ENCODE results near the gene SMC1B. TPM values are rescaled to one million over a fixed set of nuclear protein-coding genes. Genes with fewer than 3 reads are reported as not detected.

The SMC1B gene
- total RNA-seq, 1 experiment from 2014 or later: not detected

- no peak for DNase-seq (ENCODE audit: low spot score)
- Histone ChIP-seq H3K27me3 (replicated peaks; ENCODE audit: insufficient read depth, low read depth, low read length, poor library complexity) (no peaks in the 10 kb centered on the region), H3K27ac (ENCODE audit: low read depth, low read length, poor library complexity, severe bottlenecking) (no peak overlapping the region), H3K9me3 (ENCODE audit: low read depth, low read length, poor library complexity, severe bottlenecking) (no peaks in the 10 kb centered on the region), H3K4me1 (ENCODE audit: insufficient read depth, low read length, poor library complexity, severe bottlenecking) (no peaks in the 10 kb centered on the region), H3K4me3 (ENCODE audit: low read depth, low read length, poor library complexity, severe bottlenecking) (no peak overlapping the region), H3K36me3 (ENCODE audit: insufficient read depth, low read length, poor library complexity, severe bottlenecking) (no peaks in the 10 kb centered on the region)
- TF ChIP-seq EZH2 (IDR thresholded peaks at IDR 0.05; ENCODE audit: borderline replicate concordance, low read depth, low read length, poor library complexity, severe bottlenecking) (no peak), CTCF (conservative IDR thresholded peaks at IDR 0.05; ENCODE audit: low read depth, low read length) (no peak)
- no TSS peak for BruUV-seq (replicated peaks)
- ChIA-PET POLR2A (ENCODE audit: low non-redundant PET) (no interaction called here), CTCF (no interaction called here)
- intact Hi-C loops (cut with micrococcal nuclease; ENCODE audit: unreplicated experiment): no loop called here
Measured at GRCh38 chr22:45407793-45408192, 5.6 kb downstream of the SMC1B start.

DNA sequence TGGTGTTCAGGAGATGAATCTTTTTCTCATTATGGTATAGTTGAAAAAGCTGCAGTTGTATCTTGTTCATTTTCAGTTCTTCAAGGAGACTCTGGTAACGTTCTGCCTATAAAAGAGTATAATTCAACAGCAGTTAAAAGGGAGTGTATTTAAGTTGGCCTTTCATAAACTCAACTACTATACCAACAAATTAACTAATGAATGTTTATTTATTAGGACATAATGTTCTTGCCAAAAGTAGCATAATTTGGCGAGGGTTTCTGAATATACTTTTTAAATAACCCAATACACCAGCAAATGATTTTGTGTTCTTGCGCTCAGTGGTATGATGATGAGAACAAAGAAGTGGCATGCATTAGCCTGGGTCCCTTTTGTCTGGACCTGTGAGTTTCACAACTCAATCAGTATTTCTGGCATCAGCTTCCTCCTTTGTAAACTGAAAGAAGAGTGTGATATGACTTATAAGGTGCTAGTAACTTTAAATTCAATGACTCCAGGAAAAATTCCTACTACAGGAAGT lies 10.9 kb downstream of the SMC1B start:
- Histone ChIP-seq H3K4me1 (ENCODE audit: insufficient read depth, low read length, poor library complexity, severe bottlenecking) (no peaks in the 10 kb centered on the region), H3K4me3 (ENCODE audit: low read depth, low read length, poor library complexity, severe bottlenecking) (no peak overlapping the region), H3K27me3 (replicated peaks; ENCODE audit: insufficient read depth, low read depth, low read length, poor library complexity) (no peaks in the 10 kb centered on the region), H3K27ac (ENCODE audit: low read depth, low read length, poor library complexity, severe bottlenecking) (no peak overlapping the region), H3K36me3 (ENCODE audit: insufficient read depth, low read length, poor library complexity, severe bottlenecking) (no peaks in the 10 kb centered on the region), H3K9me3 (ENCODE audit: low read depth, low read length, poor library complexity, severe bottlenecking) (no peaks in the 10 kb centered on the region)
- intact Hi-C loops (cut with micrococcal nuclease; ENCODE audit: unreplicated experiment): no loop called here
- BruUV-seq (replicated peaks): no TSS peak
- TF ChIP-seq EZH2 (IDR thresholded peaks at IDR 0.05; ENCODE audit: borderline replicate concordance, low read depth, low read length, poor library complexity, severe bottlenecking): no peak
- no peak for TF ChIP-seq CTCF (conservative IDR thresholded peaks at IDR 0.05; ENCODE audit: low read depth, low read length)
- ChIA-PET POLR2A (ENCODE audit: low non-redundant PET) (no interaction called here), CTCF (no interaction called here)
- DNase-seq (ENCODE audit: low spot score): no peak

GRCh38 chr22:45399712-45400445 lies 13.5 kb downstream of the SMC1B start:
- H3K4me1 ChIP-seq (ENCODE audit: insufficient read depth, low read length, poor library complexity, severe bottlenecking): no peaks in the 10 kb centered on the region
- CTCF ChIA-PET: no interaction called here
- TF ChIP-seq EZH2 (IDR thresholded peaks at IDR 0.05; ENCODE audit: borderline replicate concordance, low read depth, low read length, poor library complexity, severe bottlenecking): no peak
- TF ChIP-seq CTCF (conservative IDR thresholded peaks at IDR 0.05; ENCODE audit: low read depth, low read length): no peak
- no peaks in the 10 kb centered on the region for H3K27me3 ChIP-seq (replicated peaks; ENCODE audit: insufficient read depth, low read depth, low read length, poor library complexity)
- H3K36me3 ChIP-seq (ENCODE audit: insufficient read depth, low read length, poor library complexity, severe bottlenecking): no peaks in the 10 kb centered on the region
- H3K9me3 ChIP-seq (ENCODE audit: low read depth, low read length, poor library complexity, severe bottlenecking): no peaks in the 10 kb centered on the region
- H3K4me3 ChIP-seq (ENCODE audit: low read depth, low read length, poor library complexity, severe bottlenecking): no peak overlapping the region
- intact Hi-C loops (cut with micrococcal nuclease; ENCODE audit: unreplicated experiment): no loop called here
- no peak overlapping the region for H3K27ac ChIP-seq (ENCODE audit: low read depth, low read length, poor library complexity, severe bottlenecking)
- no TSS peak for BruUV-seq (replicated peaks)
- no peak for DNase-seq (ENCODE audit: low spot score)
- POLR2A ChIA-PET (ENCODE audit: low non-redundant PET): no interaction called here
